Measurements from ENCODE around the gene NBAS. TPM values are rescaled to one million over a fixed set of nuclear protein-coding genes. Genes with fewer than 3 reads are reported as not detected.
A peak's percentile ranks its signal among the peaks of the same experiment; 100 is the strongest.

NBAS gene
- total and polyA plus RNA-seq, 9 of the 15 experiments (the other 6 are each of a cell fraction or from before 2014, with no cell fraction given): 15.3 to 94.4 (median 69.9) TPM

DNA sequence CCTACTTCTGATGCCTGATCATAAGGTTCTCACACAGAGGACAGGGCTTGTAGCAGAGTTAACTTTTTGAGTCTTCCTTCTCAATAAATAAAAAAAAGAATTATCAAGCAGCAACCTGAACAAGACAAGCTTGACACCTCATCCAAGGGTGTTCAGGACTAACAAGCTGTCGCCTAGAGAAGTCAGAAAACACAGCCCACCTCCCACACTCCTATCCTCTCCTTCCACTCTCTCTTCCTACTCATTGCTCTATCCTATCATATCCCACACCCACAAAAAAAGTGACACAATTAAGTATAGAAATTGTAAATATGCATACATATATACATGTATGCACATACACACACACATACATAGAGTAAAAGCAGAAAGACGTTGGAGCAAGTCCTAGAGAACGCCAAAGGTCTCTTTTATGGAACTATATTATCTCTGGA, 5.4 kb downstream of the NBAS start (continued):
- TF ChIP-seq ZNF217 (CRISPR knock-in tag; IDR thresholded peaks at IDR 0.05) (no peak), ZBTB8A (IDR thresholded peaks at IDR 0.05; ENCODE audit: partially characterized antibody) (no peak), PREB (CRISPR knock-in tag; IDR thresholded peaks at IDR 0.05) (no peak), NBN (IDR thresholded peaks at IDR 0.05; ENCODE audit: low read depth) (0 out of 2 replicates have a peak, but pooled peaks have one; percentile 23), ZMIZ1 (IDR thresholded peaks at IDR 0.05; ENCODE audit: low read depth in 2 of 2, low read length in 2 of 2) (no peak), ZNF12 (CRISPR knock-in tag; IDR thresholded peaks at IDR 0.05) (no peak), IRF2 (CRISPR knock-in tag; IDR thresholded peaks at IDR 0.05) (no peak), ETV5 (CRISPR knock-in tag; IDR thresholded peaks at IDR 0.05; ENCODE audit: low read depth) (no peak), RBFOX2 (IDR thresholded peaks at IDR 0.05; ENCODE audit: low read depth, low read length) (peak; percentile 68; the same call in 1 of the 2 replicates), KLF6 (CRISPR knock-in tag; IDR thresholded peaks at IDR 0.05; ENCODE audit: borderline replicate concordance) (no peak), TRIM24 (IDR thresholded peaks at IDR 0.05) (peak in 1 of 2 experiments; percentile 4; a peak in 1 of 4 replicates), SUPT5H (IDR thresholded peaks at IDR 0.05) (peak; percentile 48; the same call in 1 of the 2 replicates), SRSF9 (IDR thresholded peaks at IDR 0.05; ENCODE audit: borderline replicate concordance, low read depth, low read length) (no peak), TRIM28 (IDR thresholded peaks at IDR 0.05) (0 out of 2 replicates have a peak, but pooled peaks have one; percentile 55), MCM7 (IDR thresholded peaks at IDR 0.05) (no peak), CSDE1 (IDR thresholded peaks at IDR 0.05) (0 out of 4 replicates have a peak, but pooled peaks of 1 of the 2 experiments have one; percentile 8), BRCA1 (IDR thresholded peaks at IDR 0.05) (no peak), BRCA1 (CRISPR knock-in tag; IDR thresholded peaks at IDR 0.05) (no peak), CEBPG (CRISPR knock-in tag; IDR thresholded peaks at IDR 0.05) (no peak), CEBPG (tag; conservative IDR thresholded peaks at IDR 0.05 in 1 of 2, IDR thresholded peaks at IDR 0.05 in 1 of 2) (no peak), NONO (IDR thresholded peaks at IDR 0.05; ENCODE audit: low read depth in 2 of 2, low read length in 1 of 2) (no peak), ZNF175 (CRISPR knock-in tag; IDR thresholded peaks at IDR 0.05; ENCODE audit: low read depth) (no peak), ZNF445 (CRISPR knock-in tag; IDR thresholded peaks at IDR 0.05; ENCODE audit: low read depth) (no peak), MEF2A (IDR thresholded peaks at IDR 0.05; ENCODE audit: control insufficient read depth, low read depth, low read length) (no peak)
- TF ChIP-seq, protein P1, sequence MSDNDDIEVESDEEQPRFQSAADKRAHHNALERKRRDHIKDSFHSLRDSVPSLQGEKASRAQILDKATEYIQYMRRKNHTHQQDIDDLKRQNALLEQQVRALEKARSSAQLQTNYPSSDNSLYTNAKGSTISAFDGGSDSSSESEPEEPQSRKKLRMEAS (CRISPR knock-in tag; IDR thresholded peaks at IDR 0.05): no peak
- TF ChIP-seq, protein P2, sequence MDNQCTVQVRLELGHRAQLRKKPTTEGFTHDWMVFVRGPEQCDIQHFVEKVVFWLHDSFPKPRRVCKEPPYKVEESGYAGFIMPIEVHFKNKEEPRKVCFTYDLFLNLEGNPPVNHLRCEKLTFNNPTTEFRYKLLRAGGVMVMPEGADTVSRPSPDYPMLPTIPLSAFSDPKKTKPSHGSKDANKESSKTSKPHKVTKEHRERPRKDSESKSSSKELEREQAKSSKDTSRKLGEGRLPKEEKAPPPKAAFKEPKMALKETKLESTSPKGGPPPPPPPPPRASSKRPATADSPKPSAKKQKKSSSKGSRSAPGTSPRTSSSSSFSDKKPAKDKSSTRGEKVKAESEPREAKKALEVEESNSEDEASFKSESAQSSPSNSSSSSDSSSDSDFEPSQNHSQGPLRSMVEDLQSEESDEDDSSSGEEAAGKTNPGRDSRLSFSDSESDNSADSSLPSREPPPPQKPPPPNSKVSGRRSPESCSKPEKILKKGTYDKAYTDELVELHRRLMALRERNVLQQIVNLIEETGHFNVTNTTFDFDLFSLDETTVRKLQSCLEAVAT (IDR thresholded peaks at IDR 0.05): peak; percentile 54 to 93

Data from K562 (cell line).